CD4-positive, alpha-beta T cell treated with Interleukin-12 subunit alpha and Interleukin-12 subunit beta, for 1 hour (primary cell): ENCODE measurements around the gene HDAC3.

Source experiments
- DNase-seq: peaks from one replicate; pipeline ENCODE4 v3.0.0-alpha.2; 2020

Gene HDAC3

DNA sequence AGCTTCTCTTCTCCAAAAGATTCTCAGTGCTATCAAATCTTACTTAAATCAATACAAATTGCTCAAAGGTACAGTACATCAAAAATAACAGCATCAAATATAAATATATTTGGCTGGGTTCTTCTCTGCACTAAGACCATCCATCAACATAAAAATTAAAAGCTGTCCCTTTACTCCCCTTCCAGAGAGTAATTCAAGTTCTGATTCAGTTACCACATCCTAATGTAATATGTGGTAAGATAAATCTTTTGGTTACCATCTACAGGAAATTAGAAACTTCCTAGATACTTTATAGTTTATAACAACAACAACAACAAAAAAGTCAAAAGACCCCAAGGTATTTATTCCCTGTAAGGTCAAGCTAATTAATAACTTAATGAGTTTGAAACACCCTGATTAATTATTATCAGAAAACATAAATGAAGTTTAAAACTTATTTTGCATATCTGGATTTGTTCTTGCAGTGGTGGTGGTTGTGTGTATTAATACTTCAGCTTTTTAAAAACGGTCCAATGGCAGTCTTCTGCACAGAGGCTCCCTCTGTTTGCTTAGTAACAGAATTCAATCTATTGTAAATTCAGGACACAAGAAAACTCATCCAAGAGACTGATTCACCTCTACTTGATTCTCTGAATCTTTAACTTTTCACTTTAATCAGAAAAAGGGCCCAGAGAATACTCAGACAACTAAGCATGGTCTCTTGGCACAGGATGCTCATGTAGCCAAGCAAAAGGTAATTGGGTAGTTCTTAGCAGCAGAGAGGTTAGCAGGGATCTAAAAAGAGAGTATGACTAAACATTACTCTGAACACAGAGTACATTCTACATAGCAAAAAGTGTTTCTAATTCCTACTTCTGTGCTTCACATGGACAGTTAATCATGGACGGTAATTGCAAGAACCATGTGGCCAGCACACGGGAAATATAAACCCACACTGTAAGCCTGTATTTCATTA, 38.0 kb downstream of the HDAC3 start:
- no peak for DNase-seq

DNA sequence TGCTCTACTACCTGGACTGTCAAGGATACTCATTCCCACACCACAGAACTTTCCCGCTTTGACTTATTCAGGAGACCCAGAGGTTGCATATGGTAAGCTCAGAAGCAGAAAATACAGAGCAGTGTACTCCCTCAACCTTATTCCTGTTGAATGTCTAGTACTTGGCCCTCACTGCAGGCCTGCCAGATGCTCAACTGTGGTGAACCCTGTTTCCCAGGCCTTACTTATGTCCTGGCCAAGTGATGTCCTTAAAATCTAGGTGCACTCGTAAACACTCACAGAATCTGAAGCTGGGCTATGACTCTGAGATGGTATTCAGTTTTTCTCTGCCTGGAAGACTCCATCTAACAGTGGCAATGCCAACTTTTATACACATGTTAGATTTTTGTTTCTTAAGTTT, 38.8 kb downstream of the HDAC3 start:
- no peak for DNase-seq

DNA sequence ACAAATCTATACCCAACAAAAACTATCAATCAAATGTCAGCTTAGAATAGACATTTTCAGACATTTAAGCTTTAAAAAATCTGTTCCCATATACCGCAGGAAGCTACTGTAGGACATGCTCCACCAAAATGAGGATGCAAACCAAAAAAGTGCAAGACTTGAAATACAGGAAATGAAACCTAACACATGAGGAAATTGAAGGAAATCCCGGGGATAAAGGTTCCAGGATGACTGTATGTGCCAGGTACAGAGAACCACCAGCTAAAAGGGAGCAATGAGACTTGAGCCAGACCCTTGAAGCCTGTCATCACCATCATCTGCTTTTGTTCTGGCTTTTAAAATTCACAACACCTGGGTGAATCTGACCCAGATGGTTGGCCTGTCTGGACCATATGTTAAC, 39.3 kb downstream of the HDAC3 start:
- DNase-seq = no peak

DNA sequence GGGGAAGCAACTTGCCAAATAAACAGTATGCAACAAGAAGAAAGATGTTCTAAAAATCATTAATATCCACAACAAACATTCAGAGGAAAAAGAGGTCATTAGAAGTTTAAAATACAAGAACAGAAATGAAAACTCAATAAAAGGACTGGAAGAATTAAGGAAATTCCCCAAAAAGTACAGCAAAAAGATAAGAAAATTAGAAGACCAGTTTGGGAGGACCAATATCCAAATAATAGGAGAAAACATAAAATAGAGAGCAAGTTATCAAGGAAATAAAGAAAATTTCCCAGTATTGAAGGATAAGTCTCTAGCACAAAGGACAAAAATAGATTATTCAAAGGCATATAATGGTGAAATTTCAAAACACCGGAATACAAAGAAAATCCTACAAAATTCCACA, 39.8 kb downstream of the HDAC3 start:
- no peak for DNase-seq

DNA sequence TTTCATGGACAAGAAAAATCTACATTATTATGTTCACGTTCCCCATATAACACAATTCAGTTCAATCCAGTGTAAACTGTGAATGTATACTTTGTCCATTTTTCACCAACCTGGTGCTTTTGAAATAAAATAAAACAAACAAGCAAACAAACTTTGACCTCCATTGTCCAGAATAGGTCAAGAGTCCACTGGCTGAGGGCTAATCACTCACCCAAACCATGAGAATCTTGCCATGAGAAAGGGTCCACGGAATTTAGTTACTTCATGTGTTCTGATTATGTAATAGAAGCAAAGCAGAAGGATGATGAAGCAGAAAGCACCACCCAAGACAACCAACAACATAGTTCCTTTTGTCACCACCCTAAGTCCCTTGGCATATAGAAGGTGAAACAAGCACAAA, 46.5 kb downstream of the HDAC3 start:
- no peak for DNase-seq

DNA sequence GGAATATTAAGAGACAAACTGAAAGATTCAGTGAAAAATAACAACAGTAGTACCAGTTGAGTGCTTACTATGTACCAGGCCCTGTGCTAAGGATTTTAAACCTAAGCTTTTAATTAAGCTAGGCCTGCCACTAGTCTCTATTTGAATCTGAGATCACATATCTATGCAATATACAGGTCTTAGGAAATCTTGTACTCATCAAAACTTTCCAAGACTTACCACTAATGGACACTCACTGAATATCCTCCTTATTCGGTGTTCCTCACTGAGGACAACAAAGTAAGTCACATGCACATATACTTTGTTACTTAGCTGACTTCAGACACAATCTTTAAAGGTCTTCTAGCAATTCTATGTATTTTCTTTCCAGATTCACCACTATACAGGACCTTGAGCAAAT, 50.4 kb downstream of the HDAC3 start:
- DNase-seq = no peak

DNA sequence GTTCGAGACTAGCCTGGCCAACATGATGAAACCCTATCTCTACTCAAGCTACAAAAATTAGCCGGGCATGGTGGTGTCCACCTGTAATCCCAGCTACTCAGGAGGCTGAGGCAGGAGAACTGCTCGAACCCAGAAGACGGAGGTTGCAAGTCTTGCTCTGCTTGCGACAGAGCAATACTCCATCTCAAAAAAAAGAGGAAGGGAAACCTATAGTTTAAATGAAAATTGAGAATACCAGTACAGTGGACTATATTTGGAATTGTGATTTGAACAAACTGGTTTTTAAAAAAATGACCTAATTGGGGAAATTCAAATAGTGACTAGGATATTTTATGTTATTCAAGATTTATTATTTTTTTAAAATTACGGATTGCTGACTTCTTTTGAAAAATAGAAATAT, 51.1 kb downstream of the HDAC3 start:
- no peak for DNase-seq

DNA sequence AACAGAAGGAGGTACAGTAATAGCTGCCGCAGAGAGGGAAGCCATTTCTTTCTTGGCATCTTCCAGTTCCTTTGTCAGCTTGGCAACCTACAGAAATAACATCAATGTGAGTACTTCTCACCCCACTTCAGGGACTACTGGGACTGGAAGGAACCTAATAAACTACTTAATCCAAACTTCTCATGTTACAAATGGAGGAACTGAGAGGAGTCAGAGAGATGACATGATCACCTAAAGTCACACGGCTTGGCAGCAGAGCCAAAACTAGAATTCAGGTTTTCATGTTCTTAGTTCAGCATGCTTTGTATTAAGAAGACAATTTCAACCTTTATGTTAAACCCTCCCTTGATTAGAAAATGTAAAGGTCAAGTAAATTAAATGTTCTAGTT, 62.5 kb downstream of the HDAC3 start:
- no peak for DNase-seq

DNA sequence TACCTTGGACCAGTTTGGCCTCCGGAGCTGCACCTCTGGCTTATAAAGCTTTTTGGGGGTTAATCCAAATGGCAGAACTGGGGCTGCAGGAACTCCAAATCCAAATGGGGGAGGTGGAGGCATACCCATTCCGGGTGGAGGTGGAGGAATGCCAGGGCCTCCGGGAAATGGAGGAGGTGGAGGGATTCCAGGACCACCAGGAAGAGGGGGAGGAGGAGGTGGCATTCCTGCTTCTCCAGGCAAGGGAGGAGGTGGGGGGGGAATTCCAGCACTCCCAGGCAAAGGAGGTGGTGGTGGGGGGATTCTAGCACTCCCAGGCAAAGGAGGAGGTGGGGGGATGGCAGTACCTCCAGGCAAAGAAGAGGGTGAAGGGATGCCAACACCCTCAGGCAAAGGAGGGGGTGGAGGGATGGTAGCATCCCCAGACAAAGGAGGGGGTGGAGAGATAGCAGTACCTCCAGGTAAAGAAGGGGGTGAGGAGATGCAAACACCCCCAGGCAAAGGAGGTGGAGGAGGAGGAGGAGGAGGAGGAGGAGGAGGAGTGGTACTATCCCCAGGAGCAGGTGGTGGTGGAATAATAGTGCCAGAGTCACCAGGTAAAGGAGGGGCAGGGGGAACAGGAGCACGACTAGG, 63.0 kb downstream of the HDAC3 start:
- DNase-seq = no peak
